ENCODE measurements around the gene RECK. TPM values are rescaled to one million over a fixed set of nuclear protein-coding genes. Genes with fewer than 3 reads are reported as not detected.
A peak's percentile ranks its signal among the peaks of the same experiment; 100 is the strongest.
"Not testable (repeated sequence)": the region's sequence is repeated elsewhere in the genome, so short reads cannot be mapped to it uniquely, and the experiment has no call there.

The RECK gene
- total RNA-seq, 1 experiment from 2014 or later, result 19.4 TPM

GRCh38 chr9:36056896-36057295, 20.2 kb downstream of the RECK start:
- DNase-seq (ENCODE audit: low spot score), result no peak

GRCh38 chr9:36063804-36064447, 27.2 kb downstream of the RECK start:
- DNase-seq (ENCODE audit: low spot score), result no peak

GRCh38 chr9:36064448-36065037, 27.8 kb downstream of the RECK start:
- no peak for DNase-seq (ENCODE audit: low spot score)

GRCh38 chr9:36074055-36074454, 37.3 kb downstream of the RECK start:
- DNase-seq (ENCODE audit: low spot score), result no peak

GRCh38 chr9:36074870-36075532, 38.3 kb downstream of the RECK start:
- DNase-seq (ENCODE audit: low spot score), result no peak

- DNase-seq (ENCODE audit: low spot score), result no peak
These were observed 41.3 kb downstream of the RECK start for GRCh38 chr9:36078051-36078450.

- DNase-seq (ENCODE audit: low spot score), result no peak
These were observed 43.8 kb downstream of the RECK start for GRCh38 chr9:36080519-36080918.

GRCh38 chr9:36082931-36083330, 46.2 kb downstream of the RECK start:
- DNase-seq (ENCODE audit: low spot score), result no peak

GRCh38 chr9:36086442-36086841, 49.7 kb downstream of the RECK start:
- no peak for DNase-seq (ENCODE audit: low spot score)

- not testable (repeated sequence) for DNase-seq (ENCODE audit: low spot score)
These were observed 50.3 kb downstream of the RECK start for GRCh38 chr9:36087054-36087453.

GRCh38 chr9:36088020-36088419, 51.3 kb downstream of the RECK start:
- no peak for DNase-seq (ENCODE audit: low spot score)

- DNase-seq (ENCODE audit: low spot score), result peak; percentile 71
These were observed 54.6 kb downstream of the RECK start for GRCh38 chr9:36091026-36091953.

GRCh38 chr9:36092014-36092413, 55.3 kb downstream of the RECK start:
- DNase-seq (ENCODE audit: low spot score), result no peak

- DNase-seq (ENCODE audit: low spot score), result no peak
These were observed 55.9 kb downstream of the RECK start for GRCh38 chr9:36092509-36093215.

- no peak for DNase-seq (ENCODE audit: low spot score)
These were observed 56.7 kb downstream of the RECK start for GRCh38 chr9:36093384-36093783.

GRCh38 chr9:36099718-36100117, 63.0 kb downstream of the RECK start:
- DNase-seq (ENCODE audit: low spot score), result no peak

- DNase-seq (ENCODE audit: low spot score), result peak; percentile 64
These were observed 63.8 kb downstream of the RECK start for GRCh38 chr9:36100532-36100931.

GRCh38 chr9:36101916-36102741, 65.4 kb downstream of the RECK start:
- DNase-seq (ENCODE audit: low spot score), result peak; percentile 99

GRCh38 chr9:36102742-36103495, 66.2 kb downstream of the RECK start:
- peak; percentile 87 for DNase-seq (ENCODE audit: low spot score)

- no peak for DNase-seq (ENCODE audit: low spot score)
These were observed 72.4 kb downstream of the RECK start for GRCh38 chr9:36109071-36109470.

Measured in A172 (cell line).